OCI-LY7 (cell line): ENCODE results near the gene CYP19A1. TPM values are rescaled to one million over a fixed set of nuclear protein-coding genes. Genes with fewer than 3 reads are reported as not detected.

ENCODE experiments used
- BruUV-seq: library from RNA; stranded (reverse); fragments of 400-500 nt; replicated peaks from 2 replicates; lab custom pipeline; 2021; lab: Mats Ljungman, UMichigan
- CTCF ChIA-PET: fragments of 300-600 bp; sonication (Branson Sonifier 250); formaldehyde crosslinking; loops from one replicate; lab custom pipeline; 2022; ENCODE audit warnings: antibody characterized with exemption; ENCODE audit not compliant: unreplicated experiment; lab: Charles Lee
- POLR2A ChIA-PET: fragments of 300-600 bp; sonication (Branson Sonifier 250); formaldehyde crosslinking; loops from one replicate; lab custom pipeline; 2022; ENCODE audit warnings: antibody characterized with exemption; lab: Charles Lee
- DNase-seq: peaks from one replicate; pipeline ENCODE4 v3.0.0-alpha.2; 2015; ENCODE audit warnings: low spot score
- H2AFZ ChIP-seq: fragments of 200-600 bp; sonication (generic), shearing (Covaris generic); 2 replicates; pipeline ENCODE4 v1.6.1; 2014; ENCODE audit warnings: mild to moderate bottlenecking, antibody characterized with exemption, low read length, moderate library complexity
- H3K27ac ChIP-seq: fragments of 200-600 bp; sonication (generic); 2 replicates; pipeline ENCODE4 v1.5.1; 2014; ENCODE audit warnings: mixed run types, low read depth, mild to moderate bottlenecking, moderate library complexity, low read length, inconsistent platforms; ENCODE audit not compliant: poor library complexity, severe bottlenecking
- H3K36me3 ChIP-seq: fragments of 200-600 bp; sonication (generic); 2 replicates; pipeline ENCODE4 v1.6.1; 2014; ENCODE audit warnings: mild to moderate bottlenecking, antibody characterized with exemption, low read length, moderate library complexity, mixed read lengths; ENCODE audit not compliant: insufficient read depth
- H3K4me1 ChIP-seq: fragments of 200-600 bp; sonication (generic); 2 replicates; pipeline ENCODE4 v1.5.1; 2014; ENCODE audit warnings: mild to moderate bottlenecking, low read length; ENCODE audit not compliant: insufficient read depth, poor library complexity, severe bottlenecking
- H3K4me2 ChIP-seq: fragments of 200-600 bp; sonication (generic); 2 replicates; pipeline ENCODE4 v1.6.1; 2014; ENCODE audit warnings: mild to moderate bottlenecking, low read length
- H3K4me3 ChIP-seq: fragments of 200-600 bp; sonication (generic); 2 replicates; pipeline ENCODE4 v1.5.1; 2014; ENCODE audit warnings: mild to moderate bottlenecking, low read depth, low read length; ENCODE audit not compliant: poor library complexity, severe bottlenecking
- H3K79me2 ChIP-seq: fragments of 200-600 bp; sonication (generic); 2 replicates; pipeline ENCODE4 v1.6.1; 2016; ENCODE audit warnings: low read depth, mild to moderate bottlenecking, low read length, moderate library complexity, mixed read lengths; ENCODE audit not compliant: insufficient read depth
- H3K9me2 ChIP-seq: fragments of 200-600 bp; sonication (generic); 2 replicates; pipeline ENCODE4 v1.6.1; 2016; ENCODE audit warnings: mild to moderate bottlenecking, low read length, mixed read lengths; ENCODE audit not compliant: insufficient read depth
- H3K9me3 ChIP-seq: fragments of 200-600 bp; sonication (generic); 2 replicates; pipeline ENCODE4 v1.6.1; 2014; ENCODE audit warnings: mild to moderate bottlenecking, mixed run types, low read length, mixed read lengths
- H4K20me1 ChIP-seq: fragments of 200-600 bp; sonication (generic); 2 replicates; pipeline ENCODE4 v1.6.1; 2014; ENCODE audit warnings: mild to moderate bottlenecking, antibody characterized with exemption, low read length, moderate library complexity, mixed read lengths; ENCODE audit not compliant: insufficient read depth
- CTCF ChIP-seq: fragments of 200-600 bp; sonication (generic); conservative IDR thresholded peaks from 2 replicates; pipeline ENCODE4 v1.5.1; 2014; ENCODE audit warnings: mild to moderate bottlenecking, antibody characterized with exemption, low read length, moderate library complexity, mixed read lengths
- EZH2phosphoT487 ChIP-seq: fragments of 200-600 bp; sonication (generic); IDR thresholded peaks from 2 replicates; pipeline ENCODE4 v1.6.1; 2018; ENCODE audit warnings: low read depth, borderline replicate concordance, mild to moderate bottlenecking, mixed run types, antibody characterized with exemption, low read length, moderate library complexity, mixed read lengths
- intact Hi-C: fragments of 100-400 bp; cut with micrococcal nuclease; formaldehyde crosslinking; loops from one replicate; pipeline ENCODE4 v1.10.0; 2022; ENCODE audit not compliant: unreplicated experiment
- total RNA-seq, 2 experiments: library from RNA; depleted of rRNA in 1 of 2; stranded (reverse); fragments of >200 nt in 1 of 2; shearing (Covaris generic) in 1 of 2; gene quantifications; 2 replicates each; pipeline ENCODE4 v1.2.3, GENCODE V29; 2014 to 2022

Gene CYP19A1
- total RNA-seq, 2 experiments from 2014 or later, result 0.13 TPM; not detected in 1

GRCh38 chr15:51269496-51269895 lies 68.9 kb downstream of the CYP19A1 start:
- Histone ChIP-seq H3K27ac (no peak overlapping the region), H4K20me1 (no peaks in the 10 kb centered on the region), H3K9me3 (no peaks in the 10 kb centered on the region), H3K9me2 (no peaks in the 10 kb centered on the region), H3K79me2 (no peaks in the 10 kb centered on the region), H3K36me3 (no peaks in the 10 kb centered on the region), H2AFZ (no peak overlapping the region), H3K4me3 (no peak overlapping the region), H3K4me1 (no peaks in the 10 kb centered on the region), H3K4me2 (no peak overlapping the region)
- BruUV-seq, result no TSS peak
- DNase-seq, result no peak
- ChIA-PET POLR2A (no interaction called here), CTCF (no interaction called here)
- intact Hi-C loops, result no loop called here
- TF ChIP-seq EZH2phosphoT487 (no peak), CTCF (no peak)

- ChIA-PET POLR2A (no interaction called here), CTCF (no interaction called here)
- no TSS peak for BruUV-seq
These were observed 70.7 kb downstream of the CYP19A1 start for GRCh38 chr15:51267703-51268083.

More at GRCh38 chr15:51267703-51268083, 70.7 kb downstream of the CYP19A1 start:
- H3K9me3 ChIP-seq, result no peaks in the 10 kb centered on the region
- no peaks in the 10 kb centered on the region for H4K20me1 ChIP-seq
- H3K79me2 ChIP-seq, result no peaks in the 10 kb centered on the region
- no peaks in the 10 kb centered on the region for H3K4me1 ChIP-seq
- no peaks in the 10 kb centered on the region for H3K36me3 ChIP-seq
- intact Hi-C loops, result no loop called here
- no peak for DNase-seq
- no peak overlapping the region for H3K4me2 ChIP-seq
- TF ChIP-seq EZH2phosphoT487 (no peak), CTCF (no peak)
- no peak overlapping the region for H3K27ac ChIP-seq
- no peak overlapping the region for H2AFZ ChIP-seq
- H3K4me3 ChIP-seq, result no peak overlapping the region
- H3K9me2 ChIP-seq, result no peaks in the 10 kb centered on the region
